Panc1 (cell line): Measurements from ENCODE around the gene NLRP9.

Source experiments
- POLR2AphosphoS5 ChIP-seq: IDR thresholded peaks from 2 replicates; pipeline ENCODE4 v1.6.1; 2012; ENCODE audit warnings: mild to moderate bottlenecking, low read depth, low read length, moderate library complexity
- REST ChIP-seq, 2 experiments: IDR thresholded peaks; 2 replicates each; pipeline ENCODE4 v1.6.1; 2011 to 2012; ENCODE audit warnings: low read depth in 2 of 2, control low read depth in 1 of 2, low read length in 1 of 2, mild to moderate bottlenecking in 1 of 2, moderate library complexity in 1 of 2; ENCODE audit not compliant: insufficient read depth in 1 of 2
- TCF7L2 ChIP-seq: IDR thresholded peaks from 2 replicates; pipeline ENCODE4 v1.6.1; 2011; ENCODE audit warnings: mild to moderate bottlenecking, low read depth, low read length, inconsistent platforms
- TF ChIP-seq, protein P1 (sequence below): fragments of 450-650 bp; IDR thresholded peaks from 2 replicates; pipeline ENCODE4 v1.5.1; 2017; ENCODE audit warnings: mild to moderate bottlenecking

GRCh38 chr19:55667511-55667910 lies 70.7 kb downstream of the NLRP9 start:
- TF ChIP-seq, protein P1, sequence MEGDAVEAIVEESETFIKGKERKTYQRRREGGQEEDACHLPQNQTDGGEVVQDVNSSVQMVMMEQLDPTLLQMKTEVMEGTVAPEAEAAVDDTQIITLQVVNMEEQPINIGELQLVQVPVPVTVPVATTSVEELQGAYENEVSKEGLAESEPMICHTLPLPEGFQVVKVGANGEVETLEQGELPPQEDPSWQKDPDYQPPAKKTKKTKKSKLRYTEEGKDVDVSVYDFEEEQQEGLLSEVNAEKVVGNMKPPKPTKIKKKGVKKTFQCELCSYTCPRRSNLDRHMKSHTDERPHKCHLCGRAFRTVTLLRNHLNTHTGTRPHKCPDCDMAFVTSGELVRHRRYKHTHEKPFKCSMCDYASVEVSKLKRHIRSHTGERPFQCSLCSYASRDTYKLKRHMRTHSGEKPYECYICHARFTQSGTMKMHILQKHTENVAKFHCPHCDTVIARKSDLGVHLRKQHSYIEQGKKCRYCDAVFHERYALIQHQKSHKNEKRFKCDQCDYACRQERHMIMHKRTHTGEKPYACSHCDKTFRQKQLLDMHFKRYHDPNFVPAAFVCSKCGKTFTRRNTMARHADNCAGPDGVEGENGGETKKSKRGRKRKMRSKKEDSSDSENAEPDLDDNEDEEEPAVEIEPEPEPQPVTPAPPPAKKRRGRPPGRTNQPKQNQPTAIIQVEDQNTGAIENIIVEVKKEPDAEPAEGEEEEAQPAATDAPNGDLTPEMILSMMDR = no peak
- TF ChIP-seq POLR2AphosphoS5 (no peak; the same call in 1 of the 2 replicates), REST (IDR thresholded peaks at IDR 0.05; ENCODE audit: insufficient read depth in 1 of 2, low read depth in 2 of 2, low read length in 1 of 2) (no peak), TCF7L2 (no peak)
